Stimulated activated CD4-positive, alpha-beta T cell treated with anti-CD3 and anti-CD28 coated beads, Interleukin-1b, Interleukin-23, amount 100 ng/mL, for 4 hours (primary cell): Measurements from ENCODE around the gene ATP11A.

Experiments
- DNase-seq, 2 donors: peaks; one replicate each; pipeline ENCODE4 v3.0.0-alpha.2; 2020; ENCODE audit warnings: low read depth in 2 of 2

ATP11A gene

GRCh38 chr13:112904436-112904960 lies 214.7 kb downstream of the ATP11A start:
- DNase-seq: no peak

- DNase-seq: no peak
These were observed 215.2 kb downstream of the ATP11A start for GRCh38 chr13:112905086-112905485.

- no peak for DNase-seq
These were observed 215.8 kb downstream of the ATP11A start for GRCh38 chr13:112905619-112905989.

GRCh38 chr13:112905990-112906641 lies 216.3 kb downstream of the ATP11A start:
- DNase-seq: no peak

GRCh38 chr13:112907286-112907685 lies 217.4 kb downstream of the ATP11A start:
- no peak for DNase-seq

- DNase-seq: no peak
These were observed 218.1 kb downstream of the ATP11A start for GRCh38 chr13:112907871-112908331.

GRCh38 chr13:112908342-112908741 lies 218.5 kb downstream of the ATP11A start:
- no peak for DNase-seq

GRCh38 chr13:112910016-112910415 lies 220.2 kb downstream of the ATP11A start:
- DNase-seq: no peak

GRCh38 chr13:112910616-112911280 lies 220.9 kb downstream of the ATP11A start:
- no peak for DNase-seq

- DNase-seq: no peak
These were observed 221.5 kb downstream of the ATP11A start for GRCh38 chr13:112911285-112911701.

GRCh38 chr13:112911883-112912282 lies 222.0 kb downstream of the ATP11A start:
- DNase-seq: no peak

GRCh38 chr13:112912726-112913440 lies 223.0 kb downstream of the ATP11A start:
- no peak for DNase-seq

GRCh38 chr13:112916296-112916695 lies 226.5 kb downstream of the ATP11A start:
- no peak for DNase-seq

GRCh38 chr13:112917056-112917664 lies 227.3 kb downstream of the ATP11A start:
- DNase-seq: no peak

- no peak for DNase-seq
These were observed 227.9 kb downstream of the ATP11A start for GRCh38 chr13:112917737-112918136.

GRCh38 chr13:112918266-112918665 lies 228.4 kb downstream of the ATP11A start:
- DNase-seq: no peak

- DNase-seq: no peak
These were observed 228.9 kb downstream of the ATP11A start for GRCh38 chr13:112918746-112919145.

GRCh38 chr13:112923962-112924361 lies 234.1 kb downstream of the ATP11A start:
- DNase-seq: no peak

- no peak for DNase-seq
These were observed 234.5 kb downstream of the ATP11A start for GRCh38 chr13:112924365-112924764.

GRCh38 chr13:112926003-112926402 lies 236.2 kb downstream of the ATP11A start:
- DNase-seq: no peak

- no peak for DNase-seq
These were observed 237.2 kb downstream of the ATP11A start for GRCh38 chr13:112926993-112927392.
